ENCODE measurements around the gene KCNF1. TPM values are rescaled to one million over a fixed set of nuclear protein-coding genes. Genes with fewer than 3 reads are reported as not detected.

The KCNF1 gene
- total RNA-seq, 3 donors from 2014 or later, result 0.29 to 0.66 TPM; not detected in 1

GRCh38 chr2:10951558-10952414, 40.1 kb downstream of the KCNF1 start:
- Histone ChIP-seq H3K4me3 (no peak overlapping the region), H3K36me3 (no peaks in the 10 kb centered on the region), H3K4me1 (no peaks in the 10 kb centered on the region), H3K27ac (no peak overlapping the region), H3K9me3 (no peaks in the 10 kb centered on the region), H3K27me3 (peaks cover 0 to 12% of the 10 kb centered on the region in 2 donors)
- DNase-seq (ENCODE audit: low spot score in 2 of 2), result no peak
- TF ChIP-seq POLR2A (IDR thresholded peaks at IDR 0.05) (no peak), POLR2AphosphoS5 (IDR thresholded peaks at IDR 0.05) (no peak), CTCF (IDR thresholded peaks at IDR 0.05) (no peak)
- intact Hi-C loops (cut with DNase I; ENCODE audit: low total_unique reads), result no loop called here

GRCh38 chr2:10954416-10954815, 42.7 kb downstream of the KCNF1 start:
- Histone ChIP-seq H3K4me3 (no peak overlapping the region), H3K36me3 (no peaks in the 10 kb centered on the region), H3K27me3 (peaks cover 0 to 8% of the 10 kb centered on the region in 2 donors), H3K27ac (no peak overlapping the region), H3K9me3 (no peaks in the 10 kb centered on the region), H3K4me1 (no peaks in the 10 kb centered on the region)
- no peak for DNase-seq (ENCODE audit: low spot score in 2 of 2)
- intact Hi-C loops (cut with DNase I; ENCODE audit: low total_unique reads), result no loop called here
- TF ChIP-seq POLR2A (IDR thresholded peaks at IDR 0.05) (no peak), POLR2AphosphoS5 (IDR thresholded peaks at IDR 0.05) (no peak), CTCF (IDR thresholded peaks at IDR 0.05) (no peak)

- no peak for DNase-seq (ENCODE audit: low spot score in 2 of 2)
Observed at GRCh38 chr2:10954856-10955818, 43.4 kb downstream of the KCNF1 start.

GRCh38 chr2:10956006-10956790, 44.5 kb downstream of the KCNF1 start:
- Histone ChIP-seq H3K4me1 (no peaks in the 10 kb centered on the region), H3K36me3 (no peaks in the 10 kb centered on the region), H3K27ac (no peak overlapping the region), H3K27me3 (peaks cover 0 to 4% of the 10 kb centered on the region in 2 donors), H3K9me3 (no peaks in the 10 kb centered on the region), H3K4me3 (no peak overlapping the region)
- TF ChIP-seq POLR2AphosphoS5 (IDR thresholded peaks at IDR 0.05) (no peak), CTCF (IDR thresholded peaks at IDR 0.05) (no peak), POLR2A (IDR thresholded peaks at IDR 0.05) (no peak)
- DNase-seq (ENCODE audit: low spot score in 2 of 2), result no peak
- intact Hi-C loops (cut with DNase I; ENCODE audit: low total_unique reads), result no loop called here

More at GRCh38 chr2:10954856-10955818, 43.4 kb downstream of the KCNF1 start:
- H3K4me3 ChIP-seq, result no peak overlapping the region
- H3K4me1 ChIP-seq, result no peaks in the 10 kb centered on the region
- H3K36me3 ChIP-seq, result no peaks in the 10 kb centered on the region
- TF ChIP-seq POLR2A (IDR thresholded peaks at IDR 0.05), result no peak
- no peak for TF ChIP-seq POLR2AphosphoS5 (IDR thresholded peaks at IDR 0.05)
- TF ChIP-seq CTCF (IDR thresholded peaks at IDR 0.05), result no peak
- H3K27ac ChIP-seq, result no peak overlapping the region
- H3K27me3 ChIP-seq, result peaks cover 0 to 8% of the 10 kb centered on the region in 2 donors
- intact Hi-C loops (cut with DNase I; ENCODE audit: low total_unique reads), result no loop called here
- H3K9me3 ChIP-seq, result no peaks in the 10 kb centered on the region
